HG03196 (cell line): Measurements from ENCODE around the gene ASTL.
A peak's percentile ranks its signal among the peaks of the same experiment; 100 is the strongest.
"Not testable (repeated sequence)": the region's sequence is repeated elsewhere in the genome, so short reads cannot be mapped to it uniquely, and the experiment has no call there.

Experiments used
- ATAC-seq: cut with Tn5 transposase; IDR thresholded peaks from one replicate; pipeline ENCODE4 v1.9.1; 2021; ENCODE audit not compliant: unreplicated experiment

Gene ASTL

DNA sequence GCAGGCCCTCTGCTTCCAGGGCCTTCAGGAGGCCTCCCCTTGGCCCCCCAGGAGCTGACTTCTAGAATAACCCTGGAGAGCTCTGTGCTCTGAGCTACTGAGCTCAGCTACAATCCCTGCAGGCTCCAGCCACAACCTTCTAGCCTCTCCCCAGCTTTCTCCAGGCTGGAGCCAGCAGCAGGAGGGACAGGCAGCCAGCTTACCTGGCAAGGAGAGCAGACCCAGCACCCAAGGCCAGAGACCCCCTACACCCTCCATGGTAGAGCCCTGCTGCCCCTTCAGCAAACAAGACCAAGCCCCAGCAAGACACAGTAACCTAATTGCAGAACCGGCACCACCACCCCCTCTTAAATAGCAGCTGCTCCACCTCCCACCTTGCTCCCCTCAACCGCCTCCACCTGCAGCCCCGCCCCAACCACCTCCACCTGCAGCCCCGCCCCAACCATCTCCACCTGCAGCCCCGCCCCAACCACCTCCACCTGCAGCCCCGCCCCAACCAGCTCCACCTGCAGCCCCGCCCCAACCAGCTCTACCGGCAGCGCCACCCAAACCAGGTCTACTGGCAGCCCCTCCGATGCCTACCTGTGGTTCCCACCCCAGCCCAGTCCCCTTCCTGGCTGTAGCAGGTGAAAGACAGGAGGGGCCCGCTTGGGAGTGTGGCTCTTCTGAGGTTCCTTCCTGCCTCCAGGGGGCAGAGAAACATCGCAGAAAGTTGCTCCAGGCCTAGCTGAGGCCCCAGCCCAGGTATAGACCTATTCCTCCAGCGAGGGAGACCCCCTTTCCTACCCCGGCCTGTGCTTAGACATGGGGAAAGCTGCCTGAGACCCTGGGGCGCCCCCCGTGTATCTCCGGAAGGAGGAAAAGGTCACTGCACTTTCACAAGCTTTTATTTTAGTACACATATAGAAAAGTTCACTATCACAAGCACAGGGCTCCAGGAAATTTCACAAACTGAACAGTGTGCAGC, at the start of gene ASTL:
Gene ASTL (minus strand): TSS at position 324 of the 967 bp plus-strand sequence. CDS start 66 bp downstream, at position 258.
- ATAC-seq: no peak

DNA sequence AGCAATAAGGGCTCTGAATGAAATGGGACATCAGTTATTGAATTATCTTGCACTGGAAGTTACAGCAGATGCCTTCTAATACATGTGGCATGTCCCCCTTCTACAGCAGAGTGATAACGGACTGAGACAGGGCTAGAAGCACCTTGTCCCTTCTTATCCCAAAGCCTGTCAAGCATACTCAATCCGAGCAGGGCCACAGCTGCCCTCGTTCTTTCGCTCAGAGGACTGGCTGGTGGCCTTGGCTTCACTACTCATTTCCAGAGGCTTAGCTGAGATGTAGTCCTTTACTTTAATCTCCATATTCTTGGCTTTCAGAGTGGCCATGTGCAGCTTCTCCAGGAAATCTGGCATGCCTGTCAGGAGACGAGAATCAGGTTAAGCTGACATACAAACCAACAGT, 48.3 kb upstream of the ASTL start:
- ATAC-seq: no peak

DNA sequence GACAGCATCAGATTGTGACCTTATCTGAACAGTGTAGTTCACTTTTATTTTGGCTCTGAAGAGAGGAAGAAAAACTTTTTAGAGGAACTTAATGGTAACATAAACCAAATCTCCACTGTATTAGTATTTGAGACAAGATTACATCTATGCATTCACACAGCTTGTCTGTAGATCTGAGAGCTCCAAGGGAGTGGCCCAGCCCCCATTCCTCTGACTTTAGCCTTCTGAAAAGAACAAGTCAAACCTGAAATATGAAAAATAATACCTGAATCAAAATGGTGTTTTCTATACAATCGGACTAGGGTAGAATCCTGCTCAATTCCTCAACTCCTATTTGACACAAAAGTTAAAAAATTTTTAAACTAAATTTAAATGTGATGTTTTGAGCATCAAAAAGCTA, 47.2 kb upstream of the ASTL start:
- ATAC-seq: no peak

DNA sequence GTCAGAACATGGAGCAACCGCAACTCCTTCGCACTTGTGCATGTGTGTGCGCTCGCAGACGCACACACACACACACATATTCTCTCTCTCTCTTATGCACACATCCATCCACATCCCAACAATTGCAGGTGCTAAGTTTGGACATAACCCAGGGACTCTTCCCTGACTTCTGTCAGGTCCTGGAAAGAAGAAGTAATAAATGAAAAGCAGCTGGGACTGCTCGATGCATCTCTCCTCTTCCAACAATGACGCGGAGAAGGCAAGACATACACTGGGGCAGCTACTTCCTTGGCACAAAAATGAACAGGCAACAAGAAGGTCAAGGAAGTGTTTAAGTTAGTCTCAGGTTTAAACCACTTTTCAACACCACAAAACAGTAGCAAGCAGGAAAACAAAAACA, 46.7 kb upstream of the ASTL start:
- no peak for ATAC-seq

DNA sequence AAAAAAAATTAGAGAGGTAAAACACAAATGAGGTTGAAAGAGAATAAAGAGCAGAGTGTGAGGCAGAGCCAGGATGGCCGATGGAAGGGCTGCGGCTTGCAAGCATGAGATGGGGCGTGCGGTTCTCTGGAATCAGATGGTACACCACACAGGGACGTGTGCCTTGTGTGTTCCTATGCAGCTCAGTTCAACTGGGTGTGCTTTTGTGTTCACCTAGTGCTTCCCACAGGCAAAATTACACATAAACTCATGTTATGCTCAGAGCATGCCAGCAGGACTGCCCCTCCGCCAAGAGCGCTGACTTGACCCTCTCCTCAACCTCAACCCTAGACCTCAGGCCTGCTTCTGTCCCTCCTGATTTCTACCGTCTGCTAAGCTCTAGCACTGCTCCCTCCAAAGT, 45.9 kb upstream of the ASTL start:
- no peak for ATAC-seq

DNA sequence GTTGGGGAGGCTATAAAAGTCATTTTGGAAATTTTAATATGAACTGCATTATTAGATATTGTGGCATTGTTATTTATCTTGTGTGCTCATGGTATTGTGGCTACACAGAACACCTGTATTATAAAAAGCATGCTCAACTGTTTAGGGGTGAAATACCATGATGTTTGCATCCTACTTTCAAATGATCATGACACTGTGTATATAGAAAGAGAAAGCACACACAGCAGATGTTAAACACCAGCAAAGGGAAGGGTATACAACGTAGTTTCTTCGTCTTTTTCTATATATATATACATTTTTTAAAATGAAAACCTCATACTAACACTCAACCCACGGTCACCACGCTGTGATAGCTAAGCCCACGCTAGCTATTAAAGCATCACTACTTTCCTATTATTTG, 43.2 kb upstream of the ASTL start:
- ATAC-seq: no peak

DNA sequence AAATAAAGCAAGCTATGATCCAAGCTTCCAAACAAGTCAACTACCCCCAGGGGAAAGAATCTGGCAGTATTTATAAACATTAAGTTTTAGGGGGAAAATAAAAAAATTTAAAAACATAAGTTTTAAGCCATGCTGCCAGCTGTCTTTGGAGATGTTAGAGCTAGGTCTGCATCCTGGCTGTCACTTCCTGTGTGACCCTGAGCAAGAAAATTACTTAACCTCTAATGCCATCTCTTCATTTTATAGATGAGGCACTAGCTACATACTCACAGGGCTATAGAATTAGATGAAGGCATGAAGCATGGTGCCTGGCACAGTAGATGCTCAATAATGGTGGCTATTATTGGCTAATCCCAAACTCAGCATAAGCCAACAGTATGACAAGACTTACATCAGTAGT, 42.2 kb upstream of the ASTL start:
- ATAC-seq: no peak

DNA sequence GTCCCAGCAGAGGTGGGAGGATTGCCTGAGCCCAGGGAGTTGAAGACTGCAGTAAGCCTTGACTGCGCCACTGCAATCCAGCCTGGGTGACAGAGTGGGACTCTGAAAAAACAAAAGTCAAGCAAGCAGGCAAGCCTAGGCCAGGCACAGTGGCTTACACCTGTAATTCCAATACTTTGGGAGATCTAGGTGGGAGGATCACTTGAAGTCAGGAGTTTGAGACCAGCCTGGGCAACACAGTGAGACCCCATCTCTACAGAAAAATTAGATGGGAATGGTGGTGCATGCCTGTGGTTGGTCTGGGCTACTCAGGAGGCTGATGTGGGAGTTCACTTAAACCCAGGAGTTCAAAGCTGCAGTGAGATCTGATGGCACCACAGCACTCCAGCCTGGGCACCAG, 41.7 kb upstream of the ASTL start:
- no peak for ATAC-seq

DNA sequence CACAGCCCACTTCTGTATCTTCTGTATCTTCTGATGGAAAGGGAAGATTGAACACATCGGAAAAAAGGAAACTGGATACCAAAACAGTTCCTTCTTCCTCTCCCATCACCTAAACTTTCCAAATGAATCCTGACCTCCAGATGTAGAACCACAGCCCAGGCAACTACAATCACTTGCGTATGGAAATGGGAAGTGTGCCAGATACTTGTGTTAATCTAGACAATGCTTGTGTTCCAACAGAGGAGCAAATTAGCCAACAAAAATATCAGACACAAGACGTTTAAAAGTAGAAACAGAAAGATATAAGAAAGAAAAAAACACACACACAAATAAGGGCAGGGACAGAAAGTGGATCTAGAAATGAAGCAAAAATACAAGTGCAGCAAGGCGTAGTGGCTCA, 38.4 kb upstream of the ASTL start:
- no peak for ATAC-seq

DNA sequence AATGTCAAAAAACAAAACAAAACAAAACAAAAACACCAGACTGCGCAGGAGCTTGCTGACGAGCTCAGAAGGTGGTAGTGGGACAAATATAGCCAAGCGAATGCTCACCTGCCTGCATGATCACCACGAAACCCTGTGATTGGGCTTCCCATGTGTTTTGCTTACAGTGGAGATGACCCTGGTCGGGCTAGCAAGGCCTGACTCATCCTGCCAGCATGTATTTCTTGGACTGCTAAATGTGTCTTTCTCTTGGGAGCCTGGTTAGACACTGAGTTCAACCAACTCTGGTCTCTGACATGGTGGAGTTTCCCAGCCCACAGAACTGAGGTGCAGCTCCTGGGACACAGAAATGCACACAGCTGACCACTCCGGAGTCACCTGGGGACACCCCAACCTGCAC, 37.6 kb upstream of the ASTL start:
- no peak for ATAC-seq

DNA sequence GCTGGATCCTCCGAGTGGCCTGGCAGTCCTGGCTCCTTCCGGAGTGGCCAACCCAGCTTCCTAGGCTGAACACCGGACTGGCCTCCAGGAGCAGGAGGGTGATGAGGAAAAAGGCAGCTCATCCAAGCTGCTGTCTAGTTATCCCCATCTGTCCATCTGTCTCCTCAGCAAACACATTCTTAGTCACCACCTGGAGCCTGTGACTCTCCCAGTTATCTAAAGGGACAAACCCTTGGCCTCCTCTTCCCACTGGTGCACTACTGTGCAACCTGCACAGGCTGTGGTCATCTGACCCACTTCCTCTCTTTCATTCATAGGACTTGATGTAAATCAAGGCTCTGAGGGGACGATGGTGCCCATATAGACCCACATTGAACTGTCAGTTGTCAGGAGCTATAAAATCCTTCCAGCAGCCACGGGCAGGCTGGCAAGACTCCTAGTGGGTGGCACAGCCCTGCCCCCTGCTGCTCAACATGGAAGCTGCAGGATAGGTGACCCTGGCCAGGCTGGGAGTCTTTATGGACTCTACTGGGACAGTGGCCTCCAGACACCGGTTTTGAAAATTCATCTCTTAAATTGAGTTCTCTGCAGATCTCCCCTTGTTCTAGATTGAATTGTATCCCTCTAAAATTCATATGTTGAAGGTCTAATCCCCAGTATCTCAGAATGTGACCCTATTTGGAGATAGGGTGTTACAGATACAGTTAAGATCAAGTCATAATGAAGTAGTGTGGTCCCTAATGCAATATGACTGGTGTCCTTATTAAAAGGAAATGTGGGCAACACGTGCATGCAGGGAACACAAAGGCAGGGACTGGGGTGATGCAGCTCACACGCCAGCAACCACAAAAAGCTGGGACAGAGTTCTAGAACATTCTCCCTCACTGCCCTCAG, 36.2 kb upstream of the ASTL start:
- peak; percentile 65 for ATAC-seq

DNA sequence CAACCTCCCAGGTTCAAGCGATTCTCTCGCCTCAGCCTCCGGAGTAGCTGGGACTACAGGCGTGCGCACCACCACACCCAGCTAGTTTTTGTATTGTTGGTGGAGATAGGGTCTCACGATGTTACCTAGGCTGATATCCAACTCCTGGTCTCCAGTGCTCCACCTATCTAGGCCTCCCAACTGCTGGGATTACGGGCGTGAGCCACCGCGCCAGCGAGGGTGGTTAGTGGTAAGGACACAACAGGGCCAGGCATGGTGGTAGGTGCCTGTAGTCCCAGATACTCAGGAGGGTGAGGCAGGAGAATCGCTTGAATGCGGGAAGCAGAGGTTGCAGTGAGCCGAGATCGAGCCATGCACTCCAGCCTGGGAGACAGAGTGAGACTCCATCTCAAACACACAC, 33.5 kb upstream of the ASTL start:
- ATAC-seq: no peak

DNA sequence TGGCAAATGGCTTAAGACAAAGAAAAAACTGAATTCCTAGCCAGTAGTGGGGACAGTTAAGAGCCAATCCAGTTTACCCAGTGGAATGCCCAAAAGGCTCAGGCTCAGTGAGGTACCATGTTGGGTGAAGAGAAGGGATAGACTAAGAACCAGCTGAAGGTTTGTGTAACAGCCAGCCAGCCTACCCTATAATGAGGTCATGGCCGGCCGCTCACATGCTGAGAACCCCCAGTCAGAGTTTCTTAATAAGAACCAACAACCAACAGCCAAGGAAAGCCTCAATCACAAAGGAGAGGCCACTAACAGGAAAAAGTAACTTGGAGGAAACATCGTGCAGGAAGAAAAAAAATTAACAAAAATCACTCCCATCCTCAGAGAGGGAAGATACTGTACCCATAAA, 32.3 kb upstream of the ASTL start:
- no peak for ATAC-seq

DNA sequence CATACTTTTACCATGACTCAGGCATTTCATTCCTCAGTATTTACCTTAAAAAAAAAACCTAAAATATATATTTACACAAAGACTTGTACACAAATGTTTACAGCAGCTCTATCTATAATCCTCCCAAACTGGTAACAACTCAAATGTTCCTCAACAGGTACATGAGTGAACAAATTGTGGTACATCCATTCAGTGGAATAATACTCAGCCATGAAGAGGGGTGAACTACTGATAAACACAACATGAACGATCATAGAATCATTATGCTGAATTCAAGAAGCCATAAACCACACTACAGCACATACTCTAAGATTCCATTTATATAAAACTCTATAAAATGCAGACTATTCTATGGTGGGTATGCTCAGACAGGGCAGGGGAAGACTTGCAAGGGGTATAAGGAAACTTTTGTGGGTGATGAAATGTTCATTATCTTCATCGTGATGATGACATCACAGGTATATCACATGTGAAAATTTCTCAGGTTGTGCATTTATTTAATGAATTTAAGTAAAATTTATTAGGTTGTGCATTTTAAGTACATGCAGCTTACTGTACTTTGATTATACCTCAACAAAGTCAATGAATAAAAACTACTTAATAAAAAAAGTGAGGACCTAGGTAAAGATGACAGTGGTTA, 31.7 kb upstream of the ASTL start:
- ATAC-seq: no peak

DNA sequence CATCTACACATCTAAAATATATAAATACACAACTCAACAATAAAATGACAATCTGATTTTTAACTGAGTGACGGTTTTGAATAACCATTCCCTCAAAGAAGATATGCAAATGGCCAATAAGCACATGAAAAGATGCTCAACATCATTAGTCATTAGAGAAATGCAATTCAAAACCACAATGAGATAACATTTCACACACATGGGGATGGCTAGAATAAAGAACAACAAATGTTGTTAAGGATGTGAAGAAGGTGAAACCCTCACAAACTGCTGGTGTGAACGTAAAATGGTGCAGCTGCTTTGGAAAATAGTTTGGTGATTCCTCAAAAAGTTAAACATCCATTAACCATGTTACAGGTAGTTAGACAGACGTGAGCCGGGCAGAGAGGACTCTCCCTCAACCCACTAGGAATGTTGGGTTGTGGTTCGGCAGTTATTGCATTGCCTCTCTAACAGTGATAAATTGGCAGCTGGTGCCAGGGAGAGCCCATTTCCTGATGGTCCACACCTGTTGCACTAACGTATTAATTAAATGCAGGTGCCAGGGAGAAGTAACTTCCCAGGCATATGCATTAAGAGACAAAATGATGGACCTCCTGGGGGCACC, 29.2 kb upstream of the ASTL start:
- ATAC-seq: no peak

DNA sequence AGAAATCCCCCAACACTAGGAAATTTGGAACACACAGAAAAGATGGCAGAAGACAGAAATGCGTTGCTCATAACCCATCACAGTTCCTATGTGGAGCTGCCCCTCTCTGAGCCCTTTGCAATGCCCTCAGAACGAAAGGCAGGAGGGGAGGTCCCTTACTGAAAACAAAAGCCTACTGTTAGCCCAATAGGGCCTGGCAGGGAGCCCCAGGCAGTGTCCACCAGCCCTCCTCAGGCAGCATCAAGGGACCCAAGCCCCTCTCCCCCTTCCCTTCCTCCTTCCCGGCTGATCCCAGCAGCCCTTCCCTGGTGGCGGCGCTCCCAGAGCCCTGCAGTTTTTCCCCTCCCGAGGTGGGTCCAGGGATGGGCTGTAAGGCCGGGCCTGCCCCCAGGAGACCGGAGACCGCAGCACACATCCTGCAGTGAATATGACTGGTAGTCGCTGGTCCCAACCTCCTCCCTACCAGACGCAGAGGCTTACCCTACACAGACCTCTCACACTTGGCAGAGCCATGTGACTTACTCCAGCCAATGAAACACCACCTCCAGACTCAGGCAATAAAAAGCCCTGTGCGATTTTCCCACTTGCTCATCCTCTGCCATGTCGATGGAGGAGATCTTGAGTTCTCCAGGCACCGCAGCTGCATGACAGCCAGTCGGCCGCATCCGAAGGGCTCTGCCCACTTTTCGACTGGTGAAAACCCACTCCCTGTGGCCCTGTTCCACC, 26.3 kb upstream of the ASTL start:
- ATAC-seq: peak; percentile 59

DNA sequence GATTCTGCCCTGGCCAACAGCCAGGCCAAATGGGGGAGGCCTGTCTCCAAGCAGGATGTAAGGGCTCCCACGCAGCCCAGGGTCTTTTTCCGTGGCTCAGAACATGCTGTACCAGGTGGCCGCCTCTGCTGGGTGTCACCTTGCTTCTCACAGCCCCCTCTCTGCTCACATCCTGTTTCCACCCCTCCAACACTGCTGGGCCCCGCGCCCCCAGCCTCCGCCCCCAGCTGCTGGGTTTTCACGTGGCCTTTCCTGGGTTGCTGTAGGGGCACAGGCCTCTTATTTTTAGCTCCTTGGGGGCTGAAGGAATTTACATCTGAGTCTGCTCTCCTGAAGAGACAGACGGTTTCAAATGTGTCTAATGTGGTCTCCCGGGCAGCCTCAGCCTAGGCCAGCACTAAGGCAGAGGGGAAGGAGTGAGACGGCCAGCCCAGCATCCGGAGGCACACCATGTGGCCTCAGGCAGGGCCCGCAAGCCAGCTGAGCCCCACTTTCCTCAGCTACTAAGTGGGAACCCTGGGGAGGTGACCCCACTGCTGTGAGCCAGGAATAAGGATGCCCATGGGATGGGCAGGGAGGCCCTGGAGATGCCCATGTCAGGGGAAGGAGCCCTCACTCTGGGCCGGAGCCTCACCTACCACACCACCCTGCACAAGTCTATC, 25.6 kb upstream of the ASTL start:
- ATAC-seq: peak; percentile 51

DNA sequence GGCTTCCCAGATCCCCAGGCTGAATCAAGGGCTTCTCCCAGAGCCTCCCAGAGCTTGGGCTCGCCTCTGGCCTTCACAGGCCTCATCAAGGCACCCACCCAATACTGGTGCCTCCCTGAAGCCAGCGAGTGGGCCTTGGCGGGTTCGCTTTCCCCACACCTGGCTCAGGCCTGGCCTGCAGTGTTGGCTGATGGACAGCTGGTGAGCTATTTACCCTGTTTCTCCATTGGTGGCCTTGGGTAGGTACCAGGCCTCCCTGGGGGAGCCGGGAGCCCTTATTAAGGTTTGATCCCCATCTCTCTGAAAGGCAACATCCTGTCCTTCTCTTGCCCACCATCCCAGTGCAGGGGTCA, 25.1 kb upstream of the ASTL start:
- ATAC-seq: no peak

DNA sequence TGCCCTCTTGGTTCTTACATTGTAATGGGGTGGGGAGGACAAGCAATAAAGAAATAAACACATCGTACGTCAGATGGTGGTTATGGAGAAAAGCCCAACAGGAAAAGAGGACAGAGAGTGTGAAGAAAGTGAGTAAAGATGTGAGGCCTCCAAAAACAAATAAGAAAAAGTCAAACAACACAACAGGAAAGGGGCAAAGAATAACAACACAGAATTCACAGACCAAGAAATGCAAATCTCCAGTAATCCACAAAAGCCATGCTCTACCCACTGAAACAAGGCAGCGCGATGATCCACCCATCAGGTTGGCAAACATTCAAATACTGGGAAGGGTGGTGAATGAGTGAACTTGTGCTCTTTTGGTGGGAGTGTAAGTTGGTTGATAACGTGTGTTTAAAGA, 23.6 kb upstream of the ASTL start:
- ATAC-seq: no peak

DNA sequence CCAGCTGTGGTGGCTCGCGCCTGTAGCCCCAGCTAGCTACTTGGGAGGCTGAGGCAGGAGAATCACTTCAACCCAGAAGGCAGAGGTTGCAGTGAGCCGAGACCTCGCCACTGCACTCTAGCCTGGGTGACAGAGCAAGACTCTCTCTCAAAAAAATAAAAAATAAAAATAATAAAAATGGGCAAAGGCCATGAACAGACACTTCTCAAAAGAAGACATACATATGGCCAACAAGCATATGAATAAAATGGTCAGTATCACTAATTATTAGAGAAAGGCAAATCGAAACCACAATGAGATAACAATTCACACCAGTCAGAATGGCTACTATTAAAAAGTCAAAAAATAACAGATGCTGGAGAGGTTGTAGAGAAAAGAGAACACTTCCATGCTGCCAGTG, 22.1 kb upstream of the ASTL start:
- ATAC-seq: not testable (repeated sequence)
